Stomach (tissue), 4 donors: ENCODE data around the gene SLC15A3.

Source experiments
- CTCF ChIP-seq, 7 experiments: fragments of 450-650 bp in 4 of 7; fragments of 200-600 bp in 3 of 7; sonication (generic) in 3 of 7; IDR thresholded peaks; one replicate each; pipeline ENCODE4 v1.5.1; 2016 to 2019; ENCODE audit warnings: antibody characterized with exemption in 7 of 7, control low read depth in 2 of 7, mild to moderate bottlenecking in 1 of 7
- POLR2A ChIP-seq, 4 donors: fragments of 450-650 bp; IDR thresholded peaks; one replicate each; pipeline ENCODE4 v1.6.1; 2016; ENCODE audit warnings: antibody characterized with exemption in 4 of 4, control low read depth in 2 of 4, mild to moderate bottlenecking in 1 of 4, moderate library complexity in 1 of 4

DNA sequence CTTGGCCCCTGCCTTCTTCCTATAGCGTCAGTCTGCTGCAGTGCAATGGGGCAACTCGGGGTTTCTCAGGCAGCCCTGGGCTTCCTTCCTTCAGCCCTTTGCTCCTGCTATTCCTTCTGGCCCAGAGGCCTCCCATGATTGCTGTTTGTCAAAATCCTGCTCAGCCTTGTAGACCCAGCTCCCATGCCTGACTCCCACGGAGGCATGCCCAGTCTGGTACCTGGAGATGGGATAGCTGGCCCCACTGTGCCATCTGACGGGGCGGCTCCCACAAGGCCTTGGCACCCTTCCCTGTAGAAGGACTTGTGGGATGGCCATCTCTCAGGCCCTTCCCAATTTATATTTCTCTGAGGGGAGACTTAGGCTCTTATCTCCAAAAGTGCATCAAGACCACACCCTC lies 18.9 kb upstream of the SLC15A3 start:
- no peak for TF ChIP-seq CTCF (IDR thresholded peaks at IDR 0.05)
- no peak for TF ChIP-seq POLR2A (IDR thresholded peaks at IDR 0.05)
